Mucosa of rectum (tissue), 2 donors: ENCODE measurements around the gene ERP44.

ENCODE experiments used
- H3K27ac ChIP-seq, 2 donors: one replicate each; pipeline ENCODE4 v1.7.0; 2013; ENCODE audit warnings: inconsistent platforms in 2 of 2, low read depth in 2 of 2, low read length in 2 of 2
- H3K27me3 ChIP-seq, 2 donors: one replicate each; pipeline ENCODE4 v1.7.0; 2013; ENCODE audit warnings: low read length in 2 of 2; ENCODE audit not compliant: control insufficient read depth in 2 of 2, insufficient read depth in 2 of 2
- H3K36me3 ChIP-seq, 2 donors: one replicate each; pipeline ENCODE4 v1.7.0; 2013; ENCODE audit warnings: low read length in 2 of 2; ENCODE audit not compliant: control insufficient read depth in 2 of 2, insufficient read depth in 2 of 2
- H3K4me1 ChIP-seq, 2 donors: one replicate each; pipeline ENCODE4 v1.7.0; 2013; ENCODE audit warnings: low read length in 2 of 2, mild to moderate bottlenecking in 1 of 2; ENCODE audit not compliant: control insufficient read depth in 2 of 2, insufficient read depth in 2 of 2
- H3K4me3 ChIP-seq, 2 donors: one replicate each; pipeline ENCODE4 v1.7.0; 2013; ENCODE audit warnings: low read length in 2 of 2
- H3K9ac ChIP-seq, 2 donors: one replicate each; pipeline ENCODE4 v1.7.0; 2013; ENCODE audit warnings: low read length in 2 of 2, low read depth in 1 of 2, mild to moderate bottlenecking in 1 of 2
- H3K9me3 ChIP-seq, 2 donors: one replicate each; pipeline ENCODE4 v1.7.0; 2013; ENCODE audit warnings: low read length in 2 of 2; ENCODE audit not compliant: control insufficient read depth in 2 of 2
- donor health status: healthy.
- donor health status: Normal muscosa, but diverticular disease.

ERP44 gene

DNA sequence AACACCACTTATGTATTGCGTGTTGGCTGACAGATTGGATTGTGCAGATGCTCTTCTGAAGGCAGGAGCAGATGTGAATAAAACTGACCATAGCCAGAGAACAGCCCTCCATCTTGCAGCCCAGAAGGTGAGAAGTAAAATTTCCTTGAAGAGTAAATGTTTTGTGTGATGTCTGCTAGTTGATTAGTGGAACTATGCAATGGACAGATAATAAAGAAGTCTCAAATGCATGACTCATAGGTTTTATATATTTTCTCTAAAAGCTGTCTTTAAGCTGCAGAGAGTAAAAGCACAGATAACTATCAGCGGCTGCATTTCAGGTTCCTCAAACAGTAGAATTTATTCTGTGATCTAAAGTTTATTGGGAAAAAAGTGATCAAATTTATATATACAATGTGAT lies 27.6 kb upstream of the ERP44 start:
- Histone ChIP-seq H3K36me3 (peaks cover 0 to 2% of the 10 kb centered on the region in 2 donors), H3K9me3 (no peaks in the 10 kb centered on the region), H3K27me3 (no peaks in the 10 kb centered on the region), H3K4me1 (no peaks in the 10 kb centered on the region), H3K9ac (no peak overlapping the region), H3K4me3 (no peak overlapping the region), H3K27ac (no peak overlapping the region)

DNA sequence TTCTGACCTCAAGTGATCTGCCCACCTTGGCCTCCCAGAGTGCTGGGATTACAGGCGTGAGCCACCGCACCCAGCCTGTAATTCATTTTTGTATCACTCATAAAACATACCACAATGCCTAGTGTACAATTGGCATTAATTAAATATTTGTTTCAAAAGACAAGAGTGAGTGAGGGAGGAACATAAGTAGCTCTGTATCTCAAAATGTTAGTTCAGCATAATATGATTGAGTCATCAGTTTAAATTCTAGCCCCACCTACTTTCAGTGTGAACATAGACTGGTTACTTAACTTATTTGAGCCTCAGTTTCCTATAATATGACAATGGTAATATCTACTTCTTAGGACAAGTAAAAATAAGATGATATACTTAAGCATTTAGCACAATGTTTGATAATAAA lies 27.1 kb upstream of the ERP44 start:
- H3K36me3 ChIP-seq: peaks cover 0 to 2% of the 10 kb centered on the region in 2 donors
- no peaks in the 10 kb centered on the region for H3K9me3 ChIP-seq
- no peak overlapping the region for H3K27ac ChIP-seq
- no peaks in the 10 kb centered on the region for H3K4me1 ChIP-seq
- no peak overlapping the region for H3K4me3 ChIP-seq
- H3K27me3 ChIP-seq: no peaks in the 10 kb centered on the region
- H3K9ac ChIP-seq: no peak overlapping the region

DNA sequence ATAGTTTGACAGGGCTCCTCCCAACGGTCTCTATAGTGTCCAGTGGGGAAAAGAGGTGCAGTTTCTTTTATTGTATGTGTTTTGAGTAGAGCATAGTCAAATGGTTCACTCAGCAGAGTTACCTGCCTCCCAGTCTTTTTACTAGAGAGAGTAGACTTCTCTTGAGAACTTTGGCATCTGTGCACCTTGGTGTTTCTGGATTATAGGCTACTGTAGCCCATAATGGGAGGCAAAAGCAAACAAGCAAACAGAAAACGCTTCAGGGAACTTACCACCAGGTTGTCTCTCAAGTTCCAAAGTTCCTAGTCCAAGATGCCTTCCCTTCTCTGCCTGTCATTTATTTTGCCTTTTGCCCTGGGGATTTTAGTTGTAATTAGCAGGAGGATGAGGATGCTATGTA lies 26.4 kb upstream of the ERP44 start:
- Histone ChIP-seq H3K4me3 (no peak overlapping the region), H3K4me1 (no peaks in the 10 kb centered on the region), H3K36me3 (peaks cover 0 to 2% of the 10 kb centered on the region in 2 donors), H3K9ac (no peak overlapping the region), H3K9me3 (no peaks in the 10 kb centered on the region), H3K27ac (no peak overlapping the region), H3K27me3 (no peaks in the 10 kb centered on the region)

DNA sequence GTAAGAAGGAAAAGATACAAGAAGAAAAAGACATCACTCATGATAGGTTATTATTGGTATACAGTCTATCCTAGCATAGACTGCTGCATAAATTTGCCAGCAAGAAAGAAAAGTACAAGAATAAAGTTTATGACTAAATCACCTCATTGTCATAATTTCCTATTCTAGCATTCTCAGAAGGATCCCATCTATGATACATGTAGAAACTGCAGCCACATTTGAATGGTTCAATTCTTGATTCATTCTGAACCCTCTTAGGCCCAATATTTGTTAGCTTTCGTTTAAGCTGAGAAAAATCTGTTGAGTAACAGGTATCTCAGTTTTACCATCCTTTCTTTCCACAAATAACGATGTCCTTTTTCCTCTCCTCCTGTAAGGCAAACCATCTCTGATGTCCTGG lies 21.5 kb upstream of the ERP44 start:
- H3K4me3 ChIP-seq: no peak overlapping the region
- H3K9ac ChIP-seq: no peak overlapping the region

DNA sequence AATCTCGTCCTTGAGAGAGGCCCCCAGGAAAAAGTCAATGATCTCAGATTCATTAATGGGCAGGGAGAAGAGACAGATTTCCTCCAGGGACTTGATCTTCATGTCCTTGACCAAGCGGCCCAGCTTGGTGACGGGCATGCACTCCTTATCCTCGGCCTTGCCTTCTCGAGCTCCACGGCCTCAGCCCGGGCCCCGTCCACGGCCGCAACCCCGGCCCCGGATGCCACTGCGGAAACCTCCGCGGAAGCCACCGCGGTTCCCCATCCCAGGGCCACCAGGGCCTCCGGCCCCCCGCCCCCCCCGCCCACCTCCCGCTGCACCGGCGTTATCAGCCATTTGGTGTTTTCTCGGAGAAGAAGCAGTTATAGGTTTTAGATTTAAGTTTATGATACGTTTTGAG lies 18.5 kb upstream of the ERP44 start:
- H3K27me3 ChIP-seq: no peaks in the 10 kb centered on the region
- H3K9me3 ChIP-seq: no peaks in the 10 kb centered on the region
- no peak overlapping the region for H3K27ac ChIP-seq
- no peaks in the 10 kb centered on the region for H3K4me1 ChIP-seq
- no peaks in the 10 kb centered on the region for H3K36me3 ChIP-seq
- no peak overlapping the region for H3K9ac ChIP-seq
- no peak overlapping the region for H3K4me3 ChIP-seq

More for the DNA sequence above, 21.5 kb upstream of the ERP44 start:
- Histone ChIP-seq H3K36me3 (no peaks in the 10 kb centered on the region), H3K27me3 (no peaks in the 10 kb centered on the region), H3K4me1 (no peaks in the 10 kb centered on the region), H3K9me3 (no peaks in the 10 kb centered on the region), H3K27ac (no peak overlapping the region)

DNA sequence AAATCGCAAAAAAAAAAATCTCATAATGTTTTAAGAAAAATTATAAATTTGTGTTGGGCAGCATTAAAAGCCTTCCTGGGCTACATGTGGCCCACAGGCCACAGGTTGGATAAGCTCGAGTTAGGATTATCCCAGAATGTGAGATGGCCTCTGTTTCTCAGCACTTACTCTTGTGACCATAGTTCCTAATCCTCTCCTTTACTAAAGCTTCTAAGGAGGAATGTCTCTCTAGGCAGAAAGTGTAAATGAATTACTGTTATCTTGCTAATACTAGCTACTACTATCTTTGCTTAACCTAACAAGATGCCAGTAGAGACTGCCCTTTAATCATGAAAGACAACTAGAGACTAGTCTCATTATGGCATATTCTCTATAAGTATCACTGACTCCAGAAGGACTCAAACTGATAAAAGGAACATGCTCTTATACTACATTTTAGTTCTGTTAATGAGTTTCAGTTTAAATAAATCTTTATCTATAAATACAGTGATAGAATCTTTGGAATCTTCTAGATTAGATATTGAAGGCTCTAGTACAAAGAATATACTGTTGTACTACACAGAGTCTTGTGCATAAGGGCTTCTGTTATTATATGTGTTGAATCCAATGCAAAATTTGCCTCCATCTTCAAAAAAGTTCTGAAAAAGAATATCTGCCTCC lies 14.0 kb upstream of the ERP44 start:
- H3K4me3 ChIP-seq: no peak overlapping the region
- H3K36me3 ChIP-seq: peaks cover 5 to 9% of the 10 kb centered on the region in 2 donors
- no peak overlapping the region for H3K9ac ChIP-seq
- no peaks in the 10 kb centered on the region for H3K27me3 ChIP-seq
- H3K9me3 ChIP-seq: no peaks in the 10 kb centered on the region
- no peak overlapping the region for H3K27ac ChIP-seq
- H3K4me1 ChIP-seq: no peaks in the 10 kb centered on the region

DNA sequence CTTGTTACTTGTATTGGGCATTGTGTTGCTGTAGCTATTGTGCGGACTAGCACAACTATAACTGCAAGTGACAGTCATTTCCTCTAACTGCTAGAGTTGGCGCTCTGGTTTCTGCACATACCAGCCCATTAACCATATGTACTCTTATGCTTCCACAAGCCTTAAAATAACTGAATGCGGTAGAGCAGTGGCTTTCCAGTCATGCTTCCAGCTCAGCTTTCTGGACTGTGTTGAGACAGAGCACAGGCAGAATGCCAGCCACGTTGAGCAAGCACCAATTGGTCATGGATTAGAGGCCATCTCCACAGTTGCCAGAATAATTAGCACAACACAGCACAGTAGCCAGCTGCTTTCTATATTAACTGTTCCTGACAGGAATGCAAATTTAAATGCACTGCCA lies 12.4 kb upstream of the ERP44 start:
- H3K36me3 ChIP-seq: peaks cover 14 to 18% of the 10 kb centered on the region in 2 donors
- no peaks in the 10 kb centered on the region for H3K9me3 ChIP-seq
- H3K4me1 ChIP-seq: no peaks in the 10 kb centered on the region
- H3K9ac ChIP-seq: no peak overlapping the region
- no peak overlapping the region for H3K4me3 ChIP-seq
- H3K27ac ChIP-seq: no peak overlapping the region
- no peaks in the 10 kb centered on the region for H3K27me3 ChIP-seq

DNA sequence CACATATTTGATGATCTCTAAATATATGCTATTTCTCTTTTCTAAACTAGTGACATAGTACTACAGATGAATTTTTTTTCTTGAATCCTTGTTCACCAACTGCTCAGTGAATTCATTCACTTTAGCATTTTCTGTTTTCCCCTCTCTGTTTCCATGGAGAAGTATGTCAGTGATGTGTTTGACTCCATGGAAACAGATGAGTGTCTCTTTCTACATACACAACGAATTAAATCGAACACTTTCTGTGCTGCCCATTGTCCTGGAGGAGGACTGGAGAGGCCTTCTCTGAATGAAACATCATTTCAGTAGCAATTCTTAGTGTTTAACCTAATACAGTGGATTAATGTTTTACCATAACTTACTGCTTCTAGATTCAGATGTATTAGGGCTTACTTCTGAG lies 9.8 kb upstream of the ERP44 start:
- Histone ChIP-seq H3K27me3 (no peaks in the 10 kb centered on the region), H3K4me3 (no peak overlapping the region), H3K4me1 (no peaks in the 10 kb centered on the region), H3K36me3 (peaks cover 30 to 37% of the 10 kb centered on the region in 2 donors), H3K9me3 (no peaks in the 10 kb centered on the region), H3K9ac (no peak overlapping the region), H3K27ac (no peak overlapping the region)

DNA sequence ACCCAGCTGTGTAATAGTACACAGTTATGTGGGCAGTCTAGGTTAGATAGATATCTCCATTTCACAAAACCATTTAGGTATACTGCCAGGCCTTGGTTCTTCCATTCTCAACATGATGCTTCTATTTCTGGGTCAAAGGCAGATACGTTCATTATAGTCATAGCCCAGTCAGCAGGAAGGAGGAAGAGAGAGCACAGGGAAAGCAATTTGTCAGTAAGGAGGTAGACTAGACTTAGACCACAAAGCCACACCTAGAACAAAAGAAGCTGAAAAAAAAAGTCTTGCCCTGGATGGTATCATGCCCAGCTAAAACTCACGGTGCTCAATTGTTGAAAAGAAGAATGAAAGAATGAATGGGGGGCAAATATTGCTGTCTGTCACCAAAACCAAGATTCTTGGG lies 7.8 kb upstream of the ERP44 start:
- Histone ChIP-seq H3K9me3 (no peaks in the 10 kb centered on the region), H3K9ac (no peak overlapping the region), H3K27ac (no peak overlapping the region), H3K4me3 (no peak overlapping the region), H3K27me3 (no peaks in the 10 kb centered on the region), H3K4me1 (no peaks in the 10 kb centered on the region), H3K36me3 (peaks cover 30 to 37% of the 10 kb centered on the region in 2 donors)

DNA sequence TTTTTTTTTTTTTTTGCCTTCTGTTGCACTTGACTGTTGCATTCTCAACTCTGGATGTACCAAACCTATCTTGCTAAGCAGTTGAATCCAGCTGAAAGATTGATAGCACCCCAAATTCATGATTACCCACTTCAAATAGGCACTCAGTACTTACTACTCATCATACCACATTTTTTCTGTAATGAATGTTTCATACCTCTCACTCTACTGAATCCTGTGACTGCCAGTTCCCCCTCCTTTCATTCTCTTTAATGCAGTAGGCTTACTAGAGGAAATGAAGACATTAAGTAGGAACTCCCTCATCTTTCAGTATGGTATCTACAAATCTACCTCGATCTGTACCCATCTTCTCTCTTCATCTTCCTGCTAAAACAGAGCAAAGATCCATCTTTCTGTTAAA lies 7.1 kb upstream of the ERP44 start:
- Histone ChIP-seq H3K27ac (no peak overlapping the region), H3K9ac (no peak overlapping the region), H3K27me3 (no peaks in the 10 kb centered on the region), H3K36me3 (peaks cover 27 to 37% of the 10 kb centered on the region in 2 donors), H3K4me3 (no peak overlapping the region), H3K9me3 (no peaks in the 10 kb centered on the region), H3K4me1 (no peaks in the 10 kb centered on the region)

DNA sequence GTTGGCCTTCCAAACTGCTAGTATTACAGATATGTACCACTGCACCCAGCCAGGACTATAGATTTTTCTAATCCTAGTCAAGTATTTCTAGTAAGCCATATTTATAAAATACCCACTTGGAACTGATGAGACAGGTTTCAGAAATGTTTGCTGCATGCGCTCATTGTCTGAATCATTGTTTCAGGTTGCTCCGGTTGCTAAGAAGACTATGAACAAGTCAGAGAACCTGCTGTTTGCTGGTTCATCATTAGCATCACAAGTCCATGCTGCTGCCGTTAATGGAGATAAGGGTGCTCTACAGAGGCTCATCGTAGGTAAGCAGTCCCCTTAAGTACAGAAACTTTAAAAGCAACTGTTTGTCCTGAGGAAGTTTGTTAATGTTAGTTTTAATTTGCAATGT lies 5.5 kb upstream of the ERP44 start:
- no peaks in the 10 kb centered on the region for H3K9me3 ChIP-seq
- no peaks in the 10 kb centered on the region for H3K27me3 ChIP-seq
- H3K36me3 ChIP-seq: peaks cover 26 to 32% of the 10 kb centered on the region in 2 donors
- no peak overlapping the region for H3K4me3 ChIP-seq
- H3K4me1 ChIP-seq: peaks cover 3 to 7% of the 10 kb centered on the region in 2 donors
- H3K9ac ChIP-seq: no peak overlapping the region
- H3K27ac ChIP-seq: no peak overlapping the region
